WTC11 (cell line): ENCODE data around the gene CDH11.
A peak's percentile ranks its signal among the peaks of the same experiment; 100 is the strongest.

ENCODE experiments used
- AFF4 ChIP-seq: sonication (generic); formaldehyde crosslinking; IDR thresholded peaks from 2 replicates; pipeline ENCODE4 v1.8.1; 2023; ENCODE audit warnings: mild to moderate bottlenecking, missing genetic modification reagents, borderline replicate concordance
- ARID4B ChIP-seq: sonication (generic); formaldehyde crosslinking; IDR thresholded peaks from 2 replicates; pipeline ENCODE4 v1.8.0; 2023; ENCODE audit warnings: missing genetic modification reagents, mild to moderate bottlenecking, borderline replicate concordance
- ATF3 ChIP-seq: sonication (generic); formaldehyde crosslinking; conservative IDR thresholded peaks from 2 replicates; pipeline ENCODE4 v1.8.1; 2022; ENCODE audit warnings: mild to moderate bottlenecking, missing genetic modification reagents
- ATF6 ChIP-seq: sonication (generic); formaldehyde crosslinking; IDR thresholded peaks from 2 replicates; pipeline ENCODE4 v1.8.1; 2023; ENCODE audit warnings: mild to moderate bottlenecking, missing genetic modification reagents
- CTCF ChIP-seq: fragments of 200-600 bp; IDR thresholded peaks from 2 replicates; pipeline ENCODE4 v1.8.0; 2022; ENCODE audit warnings: antibody characterized with exemption
- IRF1 ChIP-seq: sonication (generic); formaldehyde crosslinking; IDR thresholded peaks from 2 replicates; pipeline ENCODE4 v1.8.0; 2023; ENCODE audit warnings: missing genetic modification reagents
- JAZF1 ChIP-seq: fragments of 250-450 bp; sonication (Bioruptor Pico); IDR thresholded peaks from 2 replicates; pipeline ENCODE4 v1.9.0; 2021; ENCODE audit warnings: moderate library complexity, mild to moderate bottlenecking, inconsistent platforms
- SMAD3 ChIP-seq: sonication (generic); formaldehyde crosslinking; IDR thresholded peaks from 2 replicates; pipeline ENCODE4 v1.8.0; 2022; ENCODE audit warnings: missing genetic modification reagents, mild to moderate bottlenecking, borderline replicate concordance
- SP1 ChIP-seq: sonication (generic); formaldehyde crosslinking; conservative IDR thresholded peaks from 2 replicates; pipeline ENCODE4 v1.8.1; 2022; ENCODE audit warnings: missing genetic modification reagents
- USF2 ChIP-seq: sonication (generic); formaldehyde crosslinking; IDR thresholded peaks from 2 replicates; pipeline ENCODE4 v1.8.1; 2023; ENCODE audit warnings: mild to moderate bottlenecking, missing genetic modification reagents, moderate library complexity
- ZNF281 ChIP-seq: sonication (generic); formaldehyde crosslinking; IDR thresholded peaks from 2 replicates; pipeline ENCODE4 v1.8.0; 2023; ENCODE audit warnings: mild to moderate bottlenecking, missing genetic modification reagents
- ZNF512 ChIP-seq: sonication (generic); formaldehyde crosslinking; IDR thresholded peaks from 2 replicates; pipeline ENCODE4 v1.8.1; 2022; ENCODE audit warnings: missing genetic modification reagents, borderline replicate concordance

- TF ChIP-seq AFF4 (CRISPR knock-in tag) = no peak
- peak; percentile 42 for TF ChIP-seq CTCF
- no peak for TF ChIP-seq JAZF1 (CRISPR knock-in tag)
- no peak for TF ChIP-seq ARID4B (CRISPR knock-in tag)
- TF ChIP-seq USF2 = no peak
- TF ChIP-seq SP1 (CRISPR knock-in tag) = no peak
- TF ChIP-seq IRF1 = no peak
- no peak for TF ChIP-seq ZNF512 (CRISPR knock-in tag)
- no peak for TF ChIP-seq ATF3
- TF ChIP-seq ZNF281 (CRISPR knock-in tag) = no peak
- no peak for TF ChIP-seq SMAD3 (CRISPR knock-in tag)
- TF ChIP-seq ATF6 (CRISPR knock-in tag) = no peak
These were observed 171.6 kb downstream of the CDH11 start for GRCh38 chr16:64950262-64950661.
